Spinal cord (tissue), 10 donors: ENCODE results near the gene MED14. TPM values are rescaled to one million over a fixed set of nuclear protein-coding genes. Genes with fewer than 3 reads are reported as not detected.

Experiments
- DNase-seq, 6 donors: peaks; one replicate each; pipeline versions ENCODE4 v3.0.0 to v3.0.0-alpha.2; 2013 to 2015; ENCODE audit warnings: low spot score in 6 of 6, low read depth in 4 of 6
- H3K27ac ChIP-seq: one replicate; pipeline ENCODE4 v1.5.1; 2013; ENCODE audit warnings: low read depth, low read length, control low read depth
- H3K27me3 ChIP-seq: one replicate; pipeline ENCODE4 v1.6.1; 2013; ENCODE audit warnings: low read length; ENCODE audit not compliant: control insufficient read depth, insufficient read depth
- H3K36me3 ChIP-seq: one replicate; pipeline ENCODE4 v1.6.1; 2013; ENCODE audit warnings: low read length; ENCODE audit not compliant: control insufficient read depth, insufficient read depth
- H3K4me1 ChIP-seq: one replicate; pipeline ENCODE4 v1.6.1; 2013; ENCODE audit warnings: low read length; ENCODE audit not compliant: control insufficient read depth, insufficient read depth
- H3K4me3 ChIP-seq: one replicate; pipeline ENCODE4 v1.5.1; 2013; ENCODE audit warnings: low read depth, low read length, control low read depth
- H3K9me3 ChIP-seq: one replicate; pipeline ENCODE4 v1.6.1; 2013; ENCODE audit warnings: low read length; ENCODE audit not compliant: control insufficient read depth, insufficient read depth
- WGBS: methylation state at CpG from one replicate; pipeline ENCODE4 v1.1.5; 2013; ENCODE audit warnings: missing lambda C conversion rate; ENCODE audit not compliant: insufficient coverage; 5-methylcytosine and 5-hydroxymethylcytosine counted together
- polyA plus RNA-seq, 2 donors: library from polyadenylated mRNA; unstranded; fragments of 120-200 nt; gene quantifications; one replicate each; pipeline ENCODE4 v1.2.1, GENCODE V29; 2013; ENCODE audit not compliant: insufficient read length in 2 of 2
- total RNA-seq, 2 donors: library from RNA; depleted of rRNA in 1 of 2; stranded (reverse); fragments of 120-200 nt in 1 of 2; fragments of >200 nt in 1 of 2; gene quantifications; one replicate each; pipeline versions ENCODE4 v1.2.3 to v1.2.4, GENCODE V29; 2013 to 2014
- donor health status: healthy.

MED14 gene
- total and polyA plus RNA-seq, 4 donors: 24.9 to 47.9 (median 38.5) TPM

- DNase-seq: no peak
- no peaks in the 10 kb centered on the region for H3K27me3 ChIP-seq
Observed at GRCh38 chrX:40719731-40720130, 15.6 kb downstream of the MED14 start.

GRCh38 chrX:40719218-40719617 is 16.1 kb downstream of the MED14 start:
- DNase-seq: no peak
- no peaks in the 10 kb centered on the region for H3K4me1 ChIP-seq
- no peak overlapping the region for H3K4me3 ChIP-seq
- H3K9me3 ChIP-seq: no peaks in the 10 kb centered on the region
- H3K27me3 ChIP-seq: no peaks in the 10 kb centered on the region
- H3K27ac ChIP-seq: no peak overlapping the region
- H3K36me3 ChIP-seq: no peaks in the 10 kb centered on the region

More at GRCh38 chrX:40719731-40720130, 15.6 kb downstream of the MED14 start:
- H3K36me3 ChIP-seq: no peaks in the 10 kb centered on the region
- H3K4me3 ChIP-seq: no peak overlapping the region
- no peaks in the 10 kb centered on the region for H3K4me1 ChIP-seq
- no peak overlapping the region for H3K27ac ChIP-seq
- no peaks in the 10 kb centered on the region for H3K9me3 ChIP-seq

GRCh38 chrX:40709395-40709794 is 25.9 kb downstream of the MED14 start:
- WGBS: no CpG with 5 or more reads among the region's 1 CpG
- Histone ChIP-seq H3K27ac (no peak overlapping the region), H3K4me3 (no peak overlapping the region), H3K27me3 (peaks cover 6% of the 10 kb centered on the region), H3K9me3 (no peaks in the 10 kb centered on the region), H3K4me1 (no peaks in the 10 kb centered on the region), H3K36me3 (no peaks in the 10 kb centered on the region)
- DNase-seq: no peak

DNA sequence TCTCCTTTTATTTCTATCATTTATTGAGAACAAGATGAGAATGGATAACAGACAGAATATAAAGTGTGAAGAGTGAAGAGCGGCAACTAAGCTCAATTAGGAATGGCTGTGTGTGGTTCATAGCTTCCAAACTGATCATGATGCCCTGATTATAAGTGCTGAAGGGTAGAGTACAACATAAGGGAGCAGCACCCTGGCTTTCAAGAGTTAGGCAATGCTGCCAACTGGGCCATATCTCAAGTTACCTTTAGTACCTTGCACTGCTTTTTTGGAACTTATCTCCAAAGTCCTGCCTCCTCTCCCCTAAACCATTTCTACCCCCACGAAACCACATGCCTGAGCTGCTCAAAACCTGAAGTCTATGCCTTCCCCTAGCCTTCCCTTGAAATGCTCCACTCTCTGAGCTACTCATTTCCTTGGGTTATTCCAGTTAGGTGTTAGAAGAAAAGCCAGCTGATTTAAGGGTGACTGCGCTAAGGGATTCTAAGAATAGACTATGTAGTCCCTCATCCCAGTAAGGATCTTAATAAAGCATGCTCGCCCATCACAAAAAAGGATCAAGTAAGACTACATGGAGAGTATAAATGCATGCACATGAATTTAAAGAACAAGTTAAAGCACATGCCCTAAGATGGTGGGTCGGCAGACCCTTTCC is 29.6 kb downstream of the MED14 start:
- Histone ChIP-seq H3K27me3 (peaks cover 5% of the 10 kb centered on the region), H3K4me1 (no peaks in the 10 kb centered on the region)
- 82% methylated on average over 3 of the region's 5 CpGs for WGBS

GRCh38 chrX:40700640-40701342 is 34.6 kb downstream of the MED14 start:
- Histone ChIP-seq H3K9me3 (no peaks in the 10 kb centered on the region), H3K36me3 (peaks cover 4% of the 10 kb centered on the region), H3K27me3 (peaks cover 2% of the 10 kb centered on the region), H3K4me1 (no peaks in the 10 kb centered on the region), H3K27ac (no peak overlapping the region), H3K4me3 (no peak overlapping the region)
- WGBS: no CpG with 5 or more reads among the region's 4 CpGs
- no peak for DNase-seq

More for the DNA sequence above, 29.6 kb downstream of the MED14 start:
- no peak for DNase-seq
- Histone ChIP-seq H3K9me3 (no peaks in the 10 kb centered on the region), H3K4me3 (no peak overlapping the region), H3K27ac (no peak overlapping the region), H3K36me3 (no peaks in the 10 kb centered on the region)

DNA sequence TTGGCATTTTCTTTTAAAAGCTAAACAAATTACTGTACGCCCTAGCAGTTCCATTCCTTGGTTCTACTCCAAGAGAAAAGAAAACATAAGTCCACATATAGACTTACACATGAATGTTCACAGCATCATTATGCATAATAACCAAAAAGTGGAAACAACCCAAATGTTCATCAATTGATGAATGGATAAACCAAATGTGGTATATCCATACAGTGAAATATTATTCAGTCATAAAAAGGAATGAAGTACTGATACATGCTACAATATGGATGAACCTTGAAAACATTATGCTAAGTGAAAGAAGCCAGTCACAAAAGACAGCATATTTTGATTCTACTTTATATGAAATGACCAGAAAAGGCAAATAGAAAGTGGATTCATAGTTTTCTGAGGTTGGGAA is 36.5 kb downstream of the MED14 start:
- Histone ChIP-seq H3K4me1 (no peaks in the 10 kb centered on the region), H3K36me3 (peaks cover 4% of the 10 kb centered on the region), H3K9me3 (no peaks in the 10 kb centered on the region), H3K27me3 (peaks cover 5% of the 10 kb centered on the region), H3K27ac (no peak overlapping the region), H3K4me3 (no peak overlapping the region)
- no peak for DNase-seq
- 75% methylated on average over 1 of the region's 1 CpG for WGBS

GRCh38 chrX:40694802-40695201 is 40.5 kb downstream of the MED14 start:
- Histone ChIP-seq H3K4me3 (no peak overlapping the region), H3K27me3 (peaks cover 4% of the 10 kb centered on the region), H3K27ac (no peak overlapping the region), H3K4me1 (no peaks in the 10 kb centered on the region), H3K36me3 (peaks cover 2% of the 10 kb centered on the region), H3K9me3 (no peaks in the 10 kb centered on the region)
- DNase-seq: no peak
- no CpG with 5 or more reads among the region's 1 CpG for WGBS

DNA sequence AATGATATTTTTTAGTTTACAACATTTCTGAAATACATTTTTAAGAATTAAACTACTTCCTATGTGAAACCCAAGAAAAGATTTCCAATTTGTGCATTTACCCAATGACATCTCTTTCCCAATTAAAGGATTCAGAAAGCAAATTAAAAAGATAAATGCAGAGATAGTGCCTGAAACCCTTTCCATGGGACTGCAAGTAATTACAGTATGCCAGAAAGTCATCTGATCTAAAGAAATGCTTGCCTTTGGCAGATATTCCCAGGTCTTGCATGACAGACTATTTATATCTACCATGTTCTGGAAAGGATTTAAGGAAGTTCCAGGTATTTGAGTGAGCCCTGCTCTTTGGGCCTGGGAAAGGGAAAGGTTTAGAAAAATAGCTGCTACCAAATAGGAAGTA is 46.4 kb downstream of the MED14 start:
- H3K27ac ChIP-seq: no peak overlapping the region
- DNase-seq: no peak
- peaks cover 18% of the 10 kb centered on the region for H3K27me3 ChIP-seq
- H3K4me3 ChIP-seq: no peak overlapping the region
- H3K9me3 ChIP-seq: no peaks in the 10 kb centered on the region
- peaks cover 8% of the 10 kb centered on the region for H3K36me3 ChIP-seq
- H3K4me1 ChIP-seq: no peaks in the 10 kb centered on the region

DNA sequence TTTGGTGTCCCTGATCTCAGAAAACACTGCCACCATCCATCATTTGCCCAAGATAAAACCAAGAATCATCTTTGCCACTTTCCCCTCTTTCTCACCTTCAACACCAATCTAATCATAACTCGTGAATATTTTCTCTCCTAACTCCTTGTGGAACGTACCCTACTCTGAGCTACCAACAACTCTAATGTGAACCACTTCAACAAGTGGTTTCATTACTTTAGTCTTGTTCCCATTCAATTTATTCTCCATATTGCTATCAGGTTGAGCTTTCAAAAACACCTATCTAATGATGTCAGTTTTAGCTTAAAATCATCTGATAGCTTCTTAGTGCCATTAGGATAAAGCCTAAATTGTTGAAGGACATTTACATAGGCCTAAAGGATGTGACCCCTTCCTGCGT is 48.2 kb downstream of the MED14 start:
- 87% methylated on average over 3 of the region's 3 CpGs for whole genome bisulfite sequencing
- H3K9me3 ChIP-seq: no peaks in the 10 kb centered on the region
- DNase-seq: no peak
- H3K27me3 ChIP-seq: peaks cover 18% of the 10 kb centered on the region
- no peaks in the 10 kb centered on the region for H3K4me1 ChIP-seq
- H3K4me3 ChIP-seq: no peak overlapping the region
- H3K36me3 ChIP-seq: peaks cover 8% of the 10 kb centered on the region
- no peak overlapping the region for H3K27ac ChIP-seq

GRCh38 chrX:40685362-40685918 is 49.9 kb downstream of the MED14 start:
- WGBS: 42% methylated on average over 3 of the region's 4 CpGs
- no peak for DNase-seq
- Histone ChIP-seq H3K36me3 (peaks cover 8% of the 10 kb centered on the region), H3K27ac (no peak overlapping the region), H3K27me3 (peaks cover 18% of the 10 kb centered on the region), H3K9me3 (no peaks in the 10 kb centered on the region), H3K4me3 (no peak overlapping the region), H3K4me1 (no peaks in the 10 kb centered on the region)
